Motor neuron (in vitro differentiated cells): ENCODE data around the gene TRIM23. TPM values are rescaled to one million over a fixed set of nuclear protein-coding genes. Genes with fewer than 3 reads are reported as not detected.
"Not testable (repeated sequence)": the region's sequence is repeated elsewhere in the genome, so short reads cannot be mapped to it uniquely, and the experiment has no call there.

Experiments
- ATAC-seq, 8 experiments: fragments of 200-7000 bp; cut with Tn5 transposase; replicated peaks in 6 of 8; 2 replicates each; pipeline ENCODE4 v1.8.0; 2021; ENCODE audit warnings: mild to moderate bottlenecking in 8 of 8, moderate library complexity in 8 of 8
- H3K27ac ChIP-seq, 2 donors: fragments of 250-450 bp; sonication (Bioruptor Pico); 2 replicates each; pipeline ENCODE4 v1.9.0; 2021; ENCODE audit warnings: antibody characterized with exemption in 2 of 2, mild to moderate bottlenecking in 2 of 2, moderate library complexity in 1 of 2
- H3K4me1 ChIP-seq, 2 donors: fragments of 250-450 bp; sonication (Bioruptor Pico); replicated peaks in 1 of 2; 2 replicates each; pipeline ENCODE4 v1.6.1; 2021; ENCODE audit warnings: antibody characterized with exemption in 2 of 2, mild to moderate bottlenecking in 2 of 2, moderate library complexity in 1 of 2
- H3K4me3 ChIP-seq, 5 donors: fragments of 250-450 bp; sonication (Bioruptor Pico); 2 replicates each; pipeline ENCODE4 v1.9.0; 2021; ENCODE audit warnings: antibody characterized with exemption in 5 of 5, mild to moderate bottlenecking in 5 of 5, moderate library complexity in 4 of 5
- WGBS, 10 experiments: fragments of 450-650 bp; shearing (Covaris generic); methylation state at CpG; one replicate each; pipeline ENCODE4 v1.0.0; 2022; 5-methylcytosine and 5-hydroxymethylcytosine counted together
- in situ Hi-C, 9 experiments: fragments of 400-800 bp; cut with MboI; loops; one replicate each; pipeline ENCODE4 v1.15.0; 2021; ENCODE audit warnings: low sequenced_read_pairs in 9 of 9, low pct_unique_long_range_greater_than_20kb in 2 of 9; ENCODE audit not compliant: unreplicated experiment in 9 of 9
- total RNA-seq, 8 experiments: library from RNA; unstranded; fragments of 300-600 nt; gene quantifications; 2 replicates each; pipeline versions ENCODE4 v1.2.3 to v1.2.4, GENCODE V29; 2022

Gene TRIM23
- total RNA-seq, 8 experiments from 2014 or later = 14.2 to 32.9 (median 21.5) TPM

DNA sequence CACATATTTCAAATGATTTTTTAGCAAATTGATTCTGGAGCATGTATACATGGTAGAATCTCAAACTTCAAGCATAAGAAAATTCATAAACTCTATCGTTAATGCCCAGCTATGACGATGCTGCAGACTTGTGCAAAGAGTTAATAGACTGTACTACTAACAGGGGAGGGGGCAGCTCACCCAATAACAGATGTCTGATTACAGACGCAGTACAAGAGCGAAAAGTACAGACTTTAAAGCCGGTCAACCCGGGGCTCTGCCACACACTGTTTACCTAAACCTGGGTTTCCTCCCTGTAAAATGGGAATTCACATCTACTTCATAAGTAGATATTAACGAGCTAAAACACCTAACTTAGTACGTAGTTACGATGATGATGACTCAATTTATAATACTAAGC is 651 bp downstream of the TRIM23 start:
- peak overlapping the region; percentile 53 to 90 (median 88) for H3K4me3 ChIP-seq
- no peak for ATAC-seq
- H3K27ac ChIP-seq = no peak overlapping the region
- in situ Hi-C loops = no loop called here
- WGBS, 10 experiments = 0 to 20% (median 12%) methylated on average over 1 to 9 of the region's 9 CpGs; no CpG with 5 or more reads in 2 of the 10 experiments
- peaks cover 7 to 15% of the 10 kb centered on the region in 2 donors for H3K4me1 ChIP-seq

DNA sequence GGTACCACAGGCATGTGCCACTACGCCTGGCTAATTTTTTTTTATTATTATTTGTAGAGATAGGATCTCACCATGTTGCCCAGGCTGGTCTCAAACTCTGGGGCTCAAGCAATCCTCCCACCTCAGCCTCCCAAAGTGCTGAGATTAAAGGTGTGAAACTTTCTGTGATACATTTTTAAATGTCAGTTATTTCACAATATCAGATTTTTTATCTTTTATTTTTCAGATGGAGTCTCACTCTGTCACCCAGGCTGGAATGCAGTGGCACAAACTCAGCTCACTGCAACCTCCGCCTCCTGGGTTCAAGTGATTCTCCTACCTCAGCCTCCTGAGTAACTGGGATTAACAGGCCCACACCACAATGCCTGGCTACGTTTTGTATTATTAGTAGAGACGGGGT is 2.2 kb downstream of the TRIM23 start:
- H3K4me3 ChIP-seq, in situ Hi-C loops: not testable (repeated sequence)
- 71 to 100% (median 83%) methylated on average over 1 to 4 of the region's 4 CpGs; no CpG with 5 or more reads in 1 of the 10 experiments for WGBS, 10 experiments

DNA sequence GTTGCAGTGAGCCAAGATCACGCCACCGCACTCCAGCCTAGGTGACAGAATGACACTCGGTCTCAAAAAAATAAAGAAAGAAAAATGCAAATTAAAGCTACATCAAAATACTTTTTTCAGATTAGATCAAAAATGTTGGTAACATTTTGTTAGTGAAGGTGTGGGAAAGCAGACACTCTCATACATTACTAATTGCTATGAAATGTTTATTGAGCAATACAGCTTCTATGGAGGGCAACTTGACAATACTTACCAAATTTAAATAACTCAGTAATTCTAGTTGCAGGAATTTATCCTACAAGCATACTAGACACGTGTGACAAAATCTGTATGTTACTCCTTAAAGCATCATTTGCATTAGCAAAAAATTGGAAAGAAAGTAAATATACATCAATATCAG is 4.1 kb downstream of the TRIM23 start:
- ATAC-seq = no peak
- Histone ChIP-seq H3K27ac (no peak overlapping the region), H3K4me3 (no peak overlapping the region), H3K4me1 (peaks cover 7% of the 10 kb centered on the region in 2 donors)
- in situ Hi-C loops = no loop called here
- 68 to 100% (median 89%) methylated on average over 1 to 4 of the region's 4 CpGs for WGBS, 10 experiments

More for the DNA sequence above, 2.2 kb downstream of the TRIM23 start:
- H3K4me1 ChIP-seq = peaks cover 7 to 15% of the 10 kb centered on the region in 2 donors
- not testable (repeated sequence) for H3K27ac ChIP-seq, ATAC-seq

DNA sequence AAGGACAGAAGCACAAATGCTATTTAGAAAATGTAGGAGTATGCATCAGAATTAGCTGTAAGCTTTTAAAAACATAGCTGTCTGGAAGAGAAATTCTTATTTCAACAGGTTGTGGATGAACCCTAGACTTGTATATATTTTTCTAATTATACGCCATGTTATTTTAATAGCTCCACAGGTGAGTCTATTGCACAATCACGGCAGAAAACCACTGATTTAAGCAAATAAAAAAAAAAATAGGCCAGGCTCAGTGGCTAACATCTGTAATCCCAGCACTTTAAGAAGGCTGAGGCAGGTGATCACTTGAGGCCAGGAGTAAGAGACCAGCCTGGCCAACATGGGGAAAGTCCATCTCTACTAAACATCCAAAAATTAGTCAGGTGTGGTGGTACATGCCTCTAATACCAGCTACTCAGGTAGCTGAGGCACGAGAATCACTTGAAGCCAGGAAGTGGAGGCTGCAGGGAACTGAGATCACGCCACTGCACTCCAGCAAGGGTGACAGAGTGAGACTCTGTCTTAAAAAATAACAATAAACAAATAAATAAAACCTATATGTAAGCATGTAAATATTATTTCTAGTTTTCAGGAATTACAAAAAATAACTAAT is 11.7 kb downstream of the TRIM23 start:
- in situ Hi-C loops = no loop called here
- Histone ChIP-seq H3K27ac (no peak overlapping the region), H3K4me3 (no peak overlapping the region), H3K4me1 (no peaks in the 10 kb centered on the region)
- 82 to 100% (median 90%) methylated on average over 2 to 4 of the region's 4 CpGs for WGBS, 10 experiments
- ATAC-seq = no peak

DNA sequence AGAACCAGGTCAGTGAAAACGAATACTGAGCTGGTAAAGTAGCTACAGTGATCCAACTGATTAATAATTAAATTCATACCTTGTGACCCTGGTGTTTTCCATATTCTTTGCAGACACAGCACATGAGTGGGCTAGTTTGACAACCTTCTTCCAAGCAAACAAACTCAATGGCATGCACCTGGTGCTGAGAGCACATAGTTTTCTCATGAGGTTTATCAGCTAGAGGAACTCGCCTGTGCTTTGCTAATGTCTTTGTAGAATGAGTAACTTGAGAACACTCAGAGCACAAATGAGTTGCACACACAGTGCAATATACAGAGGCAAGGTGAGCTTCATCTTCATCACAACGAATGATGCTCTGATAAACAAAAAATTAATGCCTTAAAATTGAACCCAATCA is 12.6 kb downstream of the TRIM23 start:
- Histone ChIP-seq H3K4me1 (no peaks in the 10 kb centered on the region), H3K27ac (no peak overlapping the region), H3K4me3 (no peak overlapping the region)
- in situ Hi-C loops = no loop called here
- ATAC-seq = no peak
- 50 to 100% (median 79%) methylated on average over 1 to 3 of the region's 3 CpGs; no CpG with 5 or more reads in 1 of the 10 experiments for WGBS, 10 experiments

DNA sequence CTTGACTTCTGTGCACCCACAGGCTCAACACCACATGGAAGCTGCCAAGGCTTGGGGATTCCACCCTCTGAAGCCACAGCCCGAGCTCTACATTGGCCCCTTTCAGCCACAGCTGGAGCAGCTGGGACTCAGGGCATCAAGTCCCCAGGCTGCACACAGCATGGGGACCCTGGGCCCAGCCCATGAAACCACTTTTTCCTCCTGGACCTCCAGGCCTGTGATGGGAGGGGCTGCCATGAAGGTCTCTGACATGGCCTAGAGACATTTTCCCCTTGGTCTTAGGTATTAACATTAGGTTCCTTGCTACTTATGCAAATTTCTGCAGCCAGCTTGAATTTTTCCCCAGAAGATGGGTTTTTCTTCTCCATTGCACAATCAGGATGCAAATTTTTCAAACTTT is 22.4 kb downstream of the TRIM23 start:
- in situ Hi-C loops, ATAC-seq: not testable (repeated sequence)
- WGBS, 10 experiments = 100% methylated on average over 1 of the region's 1 CpG; no CpG with 5 or more reads in 8 of the 10 experiments

DNA sequence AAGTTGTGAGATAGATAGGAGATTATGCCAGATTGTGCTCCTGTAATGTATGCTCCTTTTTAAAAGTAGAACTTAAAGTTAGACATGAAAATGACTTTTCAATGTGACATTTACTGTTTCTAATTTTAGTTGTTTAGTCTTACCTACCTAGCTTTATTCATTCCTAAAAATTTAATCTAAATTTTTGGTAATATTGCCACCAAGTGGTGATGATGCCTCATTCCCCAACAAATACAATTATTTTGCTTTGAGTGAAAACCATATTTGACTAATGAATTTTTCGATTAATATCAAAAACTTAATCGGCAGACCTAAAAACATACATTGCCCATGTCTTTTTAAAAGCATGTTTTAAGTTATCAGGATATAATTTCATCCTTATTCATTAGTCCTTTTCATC is 35.4 kb downstream of the TRIM23 start:
- in situ Hi-C loops = no loop called here
- 31 to 100% (median 100%) methylated on average over 2 of the region's 2 CpGs; no CpG with 5 or more reads in 1 of the 10 experiments for WGBS, 10 experiments
- no peak for ATAC-seq
- Histone ChIP-seq H3K27ac (no peak overlapping the region), H3K4me1 (no peaks in the 10 kb centered on the region), H3K4me3 (no peak overlapping the region)

More for the DNA sequence above, 22.4 kb downstream of the TRIM23 start:
- H3K27ac ChIP-seq, H3K4me3 ChIP-seq, H3K4me1 ChIP-seq: not testable (repeated sequence)

DNA sequence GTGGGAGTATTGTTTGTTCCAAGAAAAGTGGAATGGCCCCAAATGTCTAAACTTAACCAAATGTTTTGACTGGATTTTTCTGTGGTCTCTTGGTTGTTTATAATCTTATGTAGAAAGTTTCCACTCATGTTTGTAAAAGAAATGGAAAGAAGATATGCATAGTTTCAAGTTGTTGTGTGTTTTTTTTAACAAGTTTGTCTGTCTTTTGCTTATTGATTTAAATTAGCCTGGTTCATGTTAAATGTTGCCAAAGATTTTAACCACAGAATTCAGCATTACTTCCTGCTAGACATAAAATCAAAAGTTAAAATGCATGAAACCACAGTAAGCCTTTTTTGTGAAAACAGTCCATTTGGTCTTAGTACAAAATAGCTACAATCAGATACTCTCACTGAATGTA is 47.0 kb downstream of the TRIM23 start:
- H3K4me3 ChIP-seq = no peak overlapping the region
- in situ Hi-C loops = no loop called here
- ATAC-seq = no peak
- no peaks in the 10 kb centered on the region for H3K4me1 ChIP-seq
- H3K27ac ChIP-seq = no peak overlapping the region

DNA sequence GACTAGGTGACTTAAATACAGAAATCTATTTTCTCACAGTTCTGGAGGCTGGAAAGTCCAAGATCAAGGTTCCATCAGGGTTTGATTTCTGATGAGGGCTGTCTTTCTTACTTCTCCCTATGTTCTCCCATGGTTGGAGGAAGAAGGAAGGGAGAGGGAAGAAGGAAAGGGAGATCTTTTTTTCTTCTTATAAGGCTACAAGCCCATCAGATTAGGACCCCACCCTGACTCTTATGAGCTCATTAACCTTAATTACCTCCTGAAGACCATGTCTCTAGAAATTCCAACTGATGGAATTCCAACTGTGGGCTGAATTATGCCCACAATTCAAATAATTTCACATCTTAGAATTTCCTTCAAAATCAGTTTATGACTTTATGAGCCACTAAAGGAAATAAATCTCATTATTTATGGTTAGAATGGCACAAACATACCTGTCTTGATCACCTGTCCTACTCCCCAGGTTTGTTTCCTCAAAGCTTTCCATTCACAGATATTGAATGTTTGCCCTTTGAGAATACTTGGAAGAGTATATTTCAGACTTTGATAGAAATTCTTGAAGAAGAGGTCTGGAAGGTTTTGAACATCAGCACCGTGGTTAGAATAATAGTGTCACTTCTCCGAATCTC is 53.4 kb downstream of the TRIM23 start:
- Histone ChIP-seq H3K4me1 (no peaks in the 10 kb centered on the region), H3K27ac (no peak overlapping the region), H3K4me3 (no peak overlapping the region)
- ATAC-seq = no peak
- in situ Hi-C loops = no loop called here
- 60 to 100% (median 100%) methylated on average over 1 to 2 of the region's 2 CpGs; no CpG with 5 or more reads in 2 of the 10 experiments for WGBS, 10 experiments

DNA sequence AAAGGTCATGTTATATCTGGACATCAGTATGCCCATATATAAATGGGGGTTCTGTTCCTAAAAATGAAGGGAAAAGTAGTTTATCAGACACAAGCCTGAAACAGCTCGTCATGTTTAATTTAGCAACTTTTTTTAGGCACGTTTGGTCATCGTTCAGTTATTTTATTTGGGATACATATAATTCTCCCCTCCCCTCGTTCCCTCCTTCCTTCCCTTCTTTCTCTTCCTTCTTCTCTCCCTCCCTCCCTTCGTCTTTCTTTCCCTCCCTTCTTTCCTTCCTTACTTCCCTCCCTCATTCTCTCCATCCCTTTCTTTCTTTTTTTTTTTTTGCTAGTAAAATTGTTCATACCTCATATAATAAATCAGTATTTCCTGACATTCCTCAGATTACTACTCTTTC is 57.6 kb downstream of the TRIM23 start:
- 77 to 96% (median 90%) methylated on average over 2 to 5 of the region's 5 CpGs for WGBS, 10 experiments
- in situ Hi-C loops = no loop called here

DNA sequence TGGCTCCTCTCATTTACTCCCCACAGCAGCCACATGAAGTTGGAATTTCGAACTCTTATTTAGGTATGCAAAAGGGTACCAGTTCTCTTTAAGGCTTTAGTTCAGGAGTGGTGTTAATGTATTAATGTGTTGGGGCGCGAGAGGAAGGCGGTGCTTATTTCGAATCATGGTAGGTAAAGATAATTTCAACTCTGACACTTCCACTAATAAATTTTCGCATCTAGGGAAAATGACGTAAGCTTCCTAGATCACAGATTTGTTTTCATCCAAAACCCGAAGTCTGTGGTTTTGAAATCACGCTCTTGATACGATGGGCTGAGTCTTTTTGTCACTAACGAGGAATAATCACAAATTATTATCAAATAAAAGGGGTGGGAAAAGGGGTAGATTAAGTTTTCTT is 60.4 kb downstream of the TRIM23 start:
- in situ Hi-C loops = no loop called here
- 0 to 32% (median 12%) methylated on average over 1 to 11 of the region's 11 CpGs for WGBS, 10 experiments
- peak in 1 of 8 experiments; percentile 2 for ATAC-seq
- Histone ChIP-seq H3K4me1 (peaks cover 10 to 16% of the 10 kb centered on the region in 2 donors), H3K27ac (peak overlapping the region; percentile 88 to 96), H3K4me3 (peak overlapping the region; percentile 78 to 94 (median 91))

More for the DNA sequence above, 57.6 kb downstream of the TRIM23 start:
- Histone ChIP-seq H3K4me1 (peaks cover 10 to 16% of the 10 kb centered on the region in 2 donors), H3K27ac (no peak overlapping the region), H3K4me3 (no peak overlapping the region)
- ATAC-seq = no peak

DNA sequence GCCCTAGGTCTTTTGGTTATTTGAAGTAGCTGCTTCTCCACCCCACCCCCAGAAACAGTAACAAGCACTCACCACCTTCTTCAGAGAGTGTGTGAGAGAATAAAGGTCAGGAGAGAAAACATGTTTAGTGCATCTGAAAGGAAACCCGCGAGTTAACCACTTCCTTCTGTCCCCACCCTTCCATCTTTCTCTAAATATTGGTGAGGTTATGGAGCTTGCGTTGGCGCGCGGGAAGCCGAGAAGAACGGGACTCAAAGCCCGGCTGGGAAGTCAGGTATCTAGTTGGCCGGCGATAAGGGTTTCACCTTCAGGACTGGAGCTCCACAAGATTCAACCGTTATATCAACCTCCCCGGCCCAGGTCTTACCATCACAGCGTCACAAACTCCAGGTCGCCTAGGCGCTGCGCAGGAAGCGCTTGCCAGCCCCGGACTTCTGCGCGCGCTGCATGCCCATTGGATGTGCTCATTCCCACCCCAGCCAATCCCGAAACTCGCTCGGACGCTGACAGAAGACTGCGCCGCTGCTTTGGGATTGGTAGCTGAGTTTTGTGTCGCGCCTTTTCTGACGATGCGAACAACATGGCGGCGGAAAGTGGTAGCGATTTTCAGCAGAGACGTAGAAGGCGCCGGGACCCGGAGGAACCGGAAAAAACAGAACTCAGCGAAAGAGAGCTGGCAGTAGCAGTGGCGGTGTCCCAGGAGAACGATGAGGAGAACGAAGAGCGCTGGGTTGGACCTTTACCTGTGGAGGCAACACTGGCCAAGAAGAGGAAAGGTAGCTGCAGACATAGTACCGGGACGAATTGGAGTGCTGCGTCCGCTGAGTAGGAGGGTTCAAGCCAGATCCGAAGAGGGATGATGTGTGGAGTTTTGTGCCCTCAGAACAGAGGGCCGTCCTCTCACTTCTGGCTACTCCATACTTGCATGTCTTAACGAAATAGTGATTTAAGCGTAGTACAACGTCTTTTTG is 61.1 kb downstream of the TRIM23 start, which contains the start of the genes CENPK and PPWD1:
CENPK (minus strand) TSS at position 438 of the 971 bp plus-strand sequence. CDS start 8,261 bp downstream, outside the sequence.
PPWD1 (plus strand) TSS at position 566 of the 971 bp plus-strand sequence; CDS start at position 581, 15 bp downstream.
- Histone ChIP-seq H3K4me3 (peak within 1 kb of the TSS; percentile 78 to 94 (median 91)), H3K4me1 (peaks cover 10 to 16% of the 10 kb centered on the region in 2 donors), H3K27ac (peak within 1 kb of the TSS; percentile 88 to 96)
- ATAC-seq = peak; percentile 98 to 100 (median 100)
- in situ Hi-C loops = no loop called here
- WGBS, 10 experiments = 0 to 5% (median 0%) methylated on average over 3 to 36 of the region's 54 CpGs; no CpG with 5 or more reads in 1 of the 10 experiments

DNA sequence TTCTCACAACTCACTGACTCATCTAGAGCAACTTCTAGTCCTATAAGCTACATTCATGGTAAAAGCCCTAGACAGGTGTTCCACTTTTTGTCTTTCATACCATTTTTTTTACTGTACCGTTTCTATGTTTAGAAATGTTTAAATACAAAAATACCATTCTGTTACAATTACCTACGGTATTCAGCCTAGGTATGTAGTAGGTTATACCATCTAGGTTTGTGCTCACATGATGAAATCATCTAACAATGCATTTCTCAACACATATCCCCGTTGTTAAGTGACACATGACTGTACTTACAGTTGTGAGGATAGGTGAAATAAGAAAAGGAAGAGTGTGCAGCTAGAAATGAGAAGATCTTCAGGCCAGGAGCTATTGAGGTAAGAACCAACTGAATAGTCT is 67.4 kb downstream of the TRIM23 start:
- H3K4me1 ChIP-seq = peaks cover 0 to 8% of the 10 kb centered on the region in 2 donors
- 79 to 100% (median 96%) methylated on average over 1 to 3 of the region's 3 CpGs for WGBS, 10 experiments
- no peak overlapping the region for H3K27ac ChIP-seq
- no peak for ATAC-seq
- H3K4me3 ChIP-seq = no peak overlapping the region
- in situ Hi-C loops = no loop called here
